ENCODE data around the gene ZBTB16. TPM values are rescaled to one million over a fixed set of nuclear protein-coding genes. Genes with fewer than 3 reads are reported as not detected.

The ZBTB16 gene
- total and polyA plus RNA-seq, 2 donors (not counting 3 experiments of a cell fraction or from before 2014, with no cell fraction given), result 9.8 to 20.3 TPM

- no peaks in the 10 kb centered on the region for H3K27me3 ChIP-seq (ENCODE audit: control insufficient read depth in 2 of 2, insufficient read depth in 2 of 2, low read length in 2 of 2)
Observed at GRCh38 chr11:114019046-114019445, 40.5 kb upstream of the ZBTB16 start.

More at GRCh38 chr11:114019046-114019445, 40.5 kb upstream of the ZBTB16 start:
- no TSS peak for BruUV-seq (replicated peaks)
- H2AFZ ChIP-seq (ENCODE audit: low read depth, low read length), result no peak overlapping the region
- no peaks in the 10 kb centered on the region for H3K9me3 ChIP-seq (replicated peaks; ENCODE audit: control insufficient read depth, insufficient read depth, low read length)
- H3K79me2 ChIP-seq (ENCODE audit: control insufficient read depth, insufficient read depth, low read length), result no peaks in the 10 kb centered on the region
- no peaks in the 10 kb centered on the region for H3K36me3 ChIP-seq (ENCODE audit: control insufficient read depth in 2 of 2, extremely low read depth in 1 of 2, insufficient read depth in 2 of 2, low read length in 2 of 2)
- no peaks in the 10 kb centered on the region for H4K20me1 ChIP-seq (replicated peaks; ENCODE audit: control insufficient read depth, extremely low read depth, insufficient read depth, low read length)
- no peaks in the 10 kb centered on the region for H3K9me1 ChIP-seq (replicated peaks; ENCODE audit: control insufficient read depth, extremely low read depth, insufficient read depth, low read length)
- H3K27ac ChIP-seq (ENCODE audit: insufficient read depth, low read depth, low read length), result no peak overlapping the region
- no peaks in the 10 kb centered on the region for H3K4me1 ChIP-seq (ENCODE audit: control insufficient read depth, extremely low read depth, insufficient read depth, low read length)
- no peak overlapping the region for H3K4me2 ChIP-seq (ENCODE audit: insufficient read depth, low read length)
- no peak overlapping the region for H3K9ac ChIP-seq (replicated peaks; ENCODE audit: extremely low read depth, insufficient read depth, low read length)
- CTCF ChIA-PET, result interaction anchor here (0.9 to 3.3 kb wide), 5 partner anchors 9 to 253 kb away, joined by 3 to 25 read pairs (median 4); no protein-coding TSS in a partner anchor
- TF ChIP-seq, protein P1, sequence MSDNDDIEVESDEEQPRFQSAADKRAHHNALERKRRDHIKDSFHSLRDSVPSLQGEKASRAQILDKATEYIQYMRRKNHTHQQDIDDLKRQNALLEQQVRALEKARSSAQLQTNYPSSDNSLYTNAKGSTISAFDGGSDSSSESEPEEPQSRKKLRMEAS (IDR thresholded peaks at IDR 0.05; ENCODE audit: insufficient read depth, insufficient read length), result no peak
- TF ChIP-seq CTCF (IDR thresholded peaks at IDR 0.05; ENCODE audit: extremely low read depth in 1 of 2, insufficient read depth in 1 of 2, low read depth in 1 of 2, low read length in 2 of 2) (no peak), POLR2AphosphoS5 (IDR thresholded peaks at IDR 0.05; ENCODE audit: insufficient read depth, low read depth, low read length) (no peak), POLR2A (IDR thresholded peaks at IDR 0.05; ENCODE audit: low read depth, low read length) (no peak), FOS (IDR thresholded peaks at IDR 0.05; ENCODE audit: borderline replicate concordance, insufficient read depth, low read length) (no peak), EZH2 (IDR thresholded peaks at IDR 0.05; ENCODE audit: borderline replicate concordance, low read depth, low read length, severe bottlenecking) (no peak), MYC (IDR thresholded peaks at IDR 0.05; ENCODE audit: low read depth, low read length) (no peak), GATA2 (IDR thresholded peaks at IDR 0.05; ENCODE audit: insufficient read depth, insufficient read length, low read depth, low read length) (no peak), JUN (IDR thresholded peaks at IDR 0.05; ENCODE audit: borderline replicate concordance, insufficient read depth, insufficient read length, low read depth) (no peak)
- DNase-seq (ENCODE audit: low read depth, low spot score), result no peak
- POLR2A ChIA-PET, result no interaction called here
- dilution Hi-C loops (cut with MboI; ENCODE audit: extremely low pct_ligation_motif_present, low sequenced_read_pairs), result no loop called here
- H3K4me3 ChIP-seq (replicated peaks in 1 of 3; ENCODE audit: insufficient read depth in 1 of 3, low read depth in 1 of 3, low read length in 3 of 3), result no peak overlapping the region
- intact Hi-C loops (cut with micrococcal nuclease), result no loop called here
- FAIRE-seq, result no peak

All from endothelial cell of umbilical vein (primary cell).